Stimulated activated CD4-positive, alpha-beta T cell treated with anti-CD3 and anti-CD28 coated beads, Interleukin-15, amount 100 ng/mL, for 48 hours (primary cell): ENCODE data around the gene DNM2.
"Not testable (repeated sequence)": the region's sequence is repeated elsewhere in the genome, so short reads cannot be mapped to it uniquely, and the experiment has no call there.

Experiments used
- DNase-seq, 2 donors: peaks; one replicate each; pipeline ENCODE4 v3.0.0-alpha.2; 2020; ENCODE audit warnings: low read depth in 2 of 2

The DNM2 gene

GRCh38 chr19:10752237-10752912 lies 34.5 kb downstream of the DNM2 start:
- DNase-seq, result no peak

DNA sequence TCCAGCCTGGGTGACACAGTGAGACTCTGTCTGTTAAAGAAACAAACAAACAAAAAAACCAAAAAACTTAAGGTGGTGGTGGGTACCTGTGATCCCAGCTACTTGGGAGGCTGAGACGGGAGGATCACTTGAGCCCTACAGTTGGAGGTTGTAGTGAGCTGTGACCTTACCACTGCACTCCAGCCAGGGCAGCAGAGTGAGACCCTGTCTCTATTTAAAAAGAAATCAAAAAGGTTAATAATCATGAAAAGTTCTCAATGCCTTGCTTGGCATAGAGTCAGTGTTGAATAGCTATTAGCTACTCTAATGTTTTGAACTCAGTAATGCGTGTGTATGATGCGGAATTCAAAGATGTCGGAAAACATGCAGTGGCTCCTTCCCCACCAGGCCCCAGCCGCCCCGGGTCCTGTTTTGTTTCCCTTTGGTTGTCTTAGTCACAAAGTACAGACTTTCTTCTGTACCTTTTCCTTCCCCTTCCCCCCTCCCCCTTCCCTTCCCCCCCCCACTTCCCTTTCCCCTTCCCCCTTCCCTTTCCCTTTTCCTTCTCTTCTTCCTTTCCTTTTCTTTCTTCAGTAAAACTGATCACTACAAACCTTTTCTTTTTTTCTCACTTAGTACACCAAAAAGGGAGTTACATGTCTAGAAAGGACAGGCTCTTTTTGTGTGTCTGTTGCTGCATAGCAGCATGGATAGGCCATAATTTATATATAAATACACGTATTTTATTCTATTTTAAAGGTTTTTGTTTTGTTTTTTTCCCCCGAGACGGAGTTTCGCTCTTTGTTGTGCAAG lies 35.2 kb downstream of the DNM2 start:
- DNase-seq, result no peak

GRCh38 chr19:10756371-10756770 lies 38.5 kb downstream of the DNM2 start:
- no peak for DNase-seq

- no peak for DNase-seq
Observed at GRCh38 chr19:10756791-10757190, 38.9 kb downstream of the DNM2 start.

- DNase-seq, result not testable (repeated sequence)
Observed at GRCh38 chr19:10758050-10758449, 40.2 kb downstream of the DNM2 start.

- DNase-seq, result no peak
Observed at GRCh38 chr19:10758978-10759377, 41.1 kb downstream of the DNM2 start.

GRCh38 chr19:10760273-10760944 lies 42.5 kb downstream of the DNM2 start:
- DNase-seq, result peak; percentile 27 to 41

DNA sequence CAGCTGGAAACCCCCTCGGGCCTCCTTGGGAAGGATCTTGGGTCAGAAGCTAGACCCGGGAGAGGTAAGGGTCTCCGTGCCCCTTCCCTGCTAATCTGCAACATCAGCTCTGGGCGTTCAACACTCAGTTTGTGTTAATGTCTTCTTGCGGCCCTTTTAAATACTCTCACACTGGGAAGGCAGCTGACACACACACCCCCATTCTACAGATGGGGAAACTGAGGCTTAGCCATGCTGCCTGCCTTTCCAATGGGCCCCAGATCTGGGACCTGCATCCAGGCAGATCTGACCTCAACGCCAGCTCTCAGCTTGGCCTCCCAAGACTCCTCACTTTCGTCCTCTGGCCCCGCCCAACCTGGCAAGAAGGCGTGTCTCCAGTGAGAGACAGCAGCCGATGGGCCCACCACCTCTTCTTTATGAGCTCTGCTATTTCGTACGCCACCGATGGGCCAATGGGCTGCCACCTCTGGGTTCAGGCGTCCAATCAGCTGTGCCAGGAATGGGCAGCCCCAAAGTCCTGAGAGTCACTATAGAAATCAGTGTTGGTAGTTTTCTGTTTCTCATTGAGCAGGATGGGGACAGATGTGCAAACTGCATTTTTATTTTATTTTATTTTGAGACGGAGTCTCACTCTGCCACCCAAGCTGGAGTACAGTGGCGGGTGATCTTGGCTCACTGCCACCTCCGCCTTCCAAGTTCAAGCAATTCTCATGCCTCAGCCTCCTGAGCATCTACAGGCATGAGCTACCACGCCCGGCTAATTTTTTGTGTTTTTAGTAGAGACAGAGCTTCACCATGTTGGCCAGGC lies 43.8 kb downstream of the DNM2 start:
- DNase-seq, result no peak

GRCh38 chr19:10762656-10763055 lies 44.8 kb downstream of the DNM2 start:
- DNase-seq, result no peak

DNA sequence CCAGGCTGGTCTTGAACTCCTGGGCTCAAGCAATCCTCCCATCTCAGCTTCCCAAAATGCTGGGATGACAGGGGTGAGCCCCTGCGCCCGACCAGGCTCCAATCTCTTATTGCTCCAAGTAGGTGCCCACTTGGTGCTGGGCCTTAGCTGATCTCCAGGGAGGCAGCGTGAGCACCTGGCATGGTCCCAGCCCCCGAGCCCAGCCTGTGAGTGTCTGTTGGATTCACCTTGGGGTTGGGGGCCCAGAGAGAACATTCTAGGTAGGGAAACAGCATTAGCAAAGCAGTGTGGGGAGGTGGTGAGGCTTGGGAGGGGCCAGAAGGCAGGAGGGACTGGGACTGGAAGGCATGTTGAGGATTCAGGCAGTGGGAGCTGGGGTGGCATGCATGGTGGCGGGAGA lies 45.5 kb downstream of the DNM2 start:
- DNase-seq, result no peak

DNA sequence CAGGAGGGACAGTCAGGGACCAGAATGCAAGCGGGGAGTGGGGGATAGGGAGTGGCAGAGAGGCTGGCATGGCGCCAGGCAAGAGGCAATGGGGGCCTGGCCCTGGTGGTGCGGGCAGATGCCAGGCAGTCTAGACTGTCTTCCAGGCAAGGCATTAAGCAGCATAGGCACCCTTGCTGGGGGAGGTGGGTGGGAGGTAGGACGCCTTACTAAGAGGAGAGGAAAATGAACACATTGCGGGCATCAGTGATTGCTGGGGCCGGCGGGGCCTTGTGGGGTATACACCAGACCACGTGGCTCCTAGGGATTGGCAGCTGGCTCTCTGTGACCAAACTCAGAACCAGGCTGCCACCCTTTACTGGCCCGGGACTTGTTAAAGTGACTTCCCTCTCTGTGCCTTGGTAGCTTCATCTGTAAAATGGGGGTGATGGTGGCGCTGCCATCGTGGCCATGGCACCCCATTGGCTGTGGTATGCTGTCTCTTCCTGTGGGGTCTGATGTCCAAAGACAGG lies 46.0 kb downstream of the DNM2 start:
- DNase-seq, result no peak

GRCh38 chr19:10764340-10764894 lies 46.5 kb downstream of the DNM2 start:
- no peak for DNase-seq

- no peak for DNase-seq
Observed at GRCh38 chr19:10766049-10766623, 48.3 kb downstream of the DNM2 start.

GRCh38 chr19:10766671-10767201 lies 48.9 kb downstream of the DNM2 start:
- no peak for DNase-seq

- no peak for DNase-seq
Observed at GRCh38 chr19:10767726-10768125, 49.8 kb downstream of the DNM2 start.

- no peak for DNase-seq
Observed at GRCh38 chr19:10768369-10768768, 50.5 kb downstream of the DNM2 start.

DNA sequence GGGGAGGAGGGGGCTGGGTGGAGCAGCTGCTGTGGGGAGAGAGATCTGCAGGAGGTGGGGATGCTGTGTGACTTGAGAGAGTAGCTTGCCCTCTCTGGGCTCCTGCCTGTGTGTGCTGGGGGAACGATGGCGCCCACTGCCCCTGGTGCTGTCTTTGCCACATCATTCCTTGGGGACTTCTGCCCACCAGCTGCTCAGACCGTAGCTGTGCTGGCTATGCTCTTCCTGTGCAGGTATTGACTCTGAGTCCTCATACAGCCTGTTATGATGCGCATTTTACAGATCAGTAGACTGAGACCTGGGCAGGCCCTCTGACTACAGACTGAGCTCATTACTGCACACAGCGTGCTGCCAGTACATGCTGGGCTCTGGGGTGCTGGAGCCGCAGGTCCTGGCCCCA lies 51.1 kb downstream of the DNM2 start:
- no peak for DNase-seq

GRCh38 chr19:10769533-10770491 lies 51.9 kb downstream of the DNM2 start:
- DNase-seq, result no peak

DNA sequence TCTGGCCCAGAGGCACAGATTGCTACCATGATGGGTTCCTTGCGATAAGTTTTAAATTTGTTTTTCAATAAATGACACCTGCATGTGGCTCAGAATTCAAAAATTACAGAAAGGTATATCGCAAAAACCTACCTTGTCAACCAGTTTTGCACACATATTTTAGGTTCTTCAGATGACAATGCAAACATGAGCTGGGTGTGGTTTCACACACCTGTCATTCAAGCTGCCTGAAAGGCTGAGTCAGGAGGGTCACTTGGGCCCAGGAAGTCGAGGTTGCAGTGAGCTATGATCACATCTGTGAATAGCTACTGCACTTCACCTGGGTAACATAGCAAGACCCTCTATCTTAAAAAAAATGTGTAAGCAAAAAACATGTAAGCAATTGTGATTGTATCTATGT lies 56.1 kb downstream of the DNM2 start:
- no peak for DNase-seq

DNA sequence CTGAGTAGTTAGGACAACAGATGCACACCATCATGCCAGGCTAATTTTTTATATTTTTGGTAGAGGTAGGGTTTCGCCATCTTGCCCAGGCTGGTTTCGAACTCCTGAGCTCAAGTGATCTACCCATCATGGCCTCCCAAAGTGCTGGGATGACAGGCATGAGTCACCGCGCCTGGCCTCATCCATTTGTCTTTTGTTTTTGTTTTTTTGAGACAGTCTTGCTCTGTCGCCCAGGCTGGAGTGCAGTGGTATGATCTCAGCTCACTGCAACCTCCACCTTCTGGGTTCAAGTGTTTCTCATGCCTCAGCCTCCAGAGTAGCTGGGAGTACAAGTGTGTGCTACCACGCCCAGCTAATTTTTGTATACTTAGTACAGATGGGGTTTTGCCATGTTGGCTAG lies 57.0 kb downstream of the DNM2 start:
- DNase-seq, result no peak
